ENCODE measurements around the gene IGHMBP2. TPM values are rescaled to one million over a fixed set of nuclear protein-coding genes. Genes with fewer than 3 reads are reported as not detected.

Gene IGHMBP2
- total RNA-seq, 1 experiment from 2014 or later: 24.0 TPM

- H3K4me2 ChIP-seq (ENCODE audit: insufficient read depth, insufficient read length, low read length): no peak overlapping the region
- H3T11ph ChIP-seq (ENCODE audit: low read length): no peak overlapping the region
- H3K9me3 ChIP-seq (ENCODE audit: control insufficient read depth, low read depth, low read length): no peaks in the 10 kb centered on the region
- Mint-ChIP-seq H3K36me3 (ENCODE audit: insufficient read depth in 1 of 3, low read depth in 3 of 3) (peaks cover 0 to 4% (median 0%) of the 10 kb centered on the region in 3 experiments; a peak in 1 of 7 replicates), H3K27me3 (ENCODE audit: low read depth) (peaks cover 11% of the 10 kb centered on the region), H3K27ac (no peak overlapping the region), H3K9me3 (peaks cover 2 to 3% of the 10 kb centered on the region in 2 experiments; a peak in 1 of 5 replicates), H3K4me3 (no peak overlapping the region), H3K4me1 (peaks cover 2 to 4% of the 10 kb centered on the region in 2 experiments; a peak in 2 of 4 replicates)
- WGBS (ENCODE audit: extremely low coverage, insufficient read length, low lambda C conversion rate): no CpG with 5 or more reads among the region's 8 CpGs
- H4K5ac ChIP-seq (ENCODE audit: insufficient read length, low read depth, low read length): no peak overlapping the region
- no peak overlapping the region for H3K18ac ChIP-seq (ENCODE audit: insufficient read length, low read depth, low read length)
- H2BK12ac ChIP-seq (ENCODE audit: insufficient read length, low read depth, low read length): no peak overlapping the region
- no peak overlapping the region for H3K14ac ChIP-seq (ENCODE audit: insufficient read depth, low read length)
- H3K56ac ChIP-seq (ENCODE audit: insufficient read length, low read depth, low read length): no peak overlapping the region
- H3K23me2 ChIP-seq (ENCODE audit: insufficient read length, low read depth, low read length, poor library complexity, severe bottlenecking): peaks cover 2% of the 10 kb centered on the region
- no peak overlapping the region for H3K23ac ChIP-seq (ENCODE audit: insufficient read length, low read depth, low read length)
- H3K79me1 ChIP-seq (ENCODE audit: insufficient read depth, low read depth, low read length, poor library complexity, severe bottlenecking): no peaks in the 10 kb centered on the region
- H3K27me3 ChIP-seq (ENCODE audit: insufficient read depth, low read length): no peaks in the 10 kb centered on the region
- no peaks in the 10 kb centered on the region for H4K20me1 ChIP-seq (ENCODE audit: control insufficient read depth, insufficient read depth, insufficient read length)
- no peak overlapping the region for H2AFZ ChIP-seq (ENCODE audit: low read length)
- no peaks in the 10 kb centered on the region for H3K4me1 ChIP-seq (ENCODE audit: insufficient read depth, low read length)
- H3K4ac ChIP-seq (ENCODE audit: low read depth, low read length): no peak overlapping the region
- TF ChIP-seq CTCF (conservative IDR thresholded peaks at IDR 0.05): no peak
- no peak overlapping the region for H2BK120ac ChIP-seq (ENCODE audit: low read depth, low read length, poor library complexity, severe bottlenecking)
- no peaks in the 10 kb centered on the region for H3K79me2 ChIP-seq (ENCODE audit: insufficient read depth, low read length)
- no peak overlapping the region for H3K9ac ChIP-seq (ENCODE audit: extremely low read depth, insufficient read length, low read length)
- H4K91ac ChIP-seq (ENCODE audit: insufficient read length, low read depth, low read length): no peak overlapping the region
- H2BK5ac ChIP-seq (ENCODE audit: insufficient read length, low read length): no peak overlapping the region
- H4K8ac ChIP-seq (replicated peaks; ENCODE audit: insufficient read length, low read depth, low read length): no peak overlapping the region
- H2BK15ac ChIP-seq (ENCODE audit: low read depth, low read length): no peak overlapping the region
- H2BK20ac ChIP-seq (ENCODE audit: low read depth, low read length, poor library complexity, severe bottlenecking): no peak overlapping the region
- no peak overlapping the region for H2AK5ac ChIP-seq (ENCODE audit: insufficient read length, low read length)
- H3K27ac ChIP-seq (ENCODE audit: insufficient read length, low read depth, low read length): no peak overlapping the region
- peak; percentile 22 for DNase-seq
These were observed 65.7 kb downstream of the IGHMBP2 start for GRCh38 chr11:68969386-68969785.
